H9 (cell line): Measurements from ENCODE around the gene ENDOV. TPM values are rescaled to one million over a fixed set of nuclear protein-coding genes. Genes with fewer than 3 reads are reported as not detected.

Experiments
- DNase-seq: peaks from one replicate; pipeline ENCODE4 v3.0.0-alpha.2; 2017
- H2AFZ ChIP-seq: one replicate; pipeline ENCODE4 v1.6.1; 2013; ENCODE audit warnings: mild to moderate bottlenecking, low read length, control low read depth, moderate library complexity
- H2AK5ac ChIP-seq: 2 replicates; pipeline ENCODE4 v1.6.1; 2013; ENCODE audit warnings: low read length, control low read depth, mixed read lengths; ENCODE audit not compliant: insufficient read length
- H2BK120ac ChIP-seq: one replicate; pipeline ENCODE4 v1.6.1; 2013; ENCODE audit warnings: low read depth, mild to moderate bottlenecking, low read length, control low read depth, inconsistent platforms; ENCODE audit not compliant: poor library complexity, severe bottlenecking
- H2BK12ac ChIP-seq: 2 replicates; pipeline ENCODE4 v1.6.1; 2013; ENCODE audit warnings: low read length, control low read depth, mixed read lengths, low read depth; ENCODE audit not compliant: insufficient read length
- H2BK15ac ChIP-seq: 2 replicates; pipeline ENCODE4 v1.6.1; 2013; ENCODE audit warnings: low read depth, low read length, control low read depth
- H2BK20ac ChIP-seq: one replicate; pipeline ENCODE4 v1.6.1; 2013; ENCODE audit warnings: low read depth, mild to moderate bottlenecking, low read length, control low read depth, inconsistent platforms; ENCODE audit not compliant: poor library complexity, severe bottlenecking
- H2BK5ac ChIP-seq: 2 replicates; pipeline ENCODE4 v1.6.1; 2013; ENCODE audit warnings: low read length, control low read depth, mixed read lengths; ENCODE audit not compliant: insufficient read length
- H3K14ac ChIP-seq: 2 replicates; pipeline ENCODE4 v1.6.1; 2013; ENCODE audit warnings: low read length, control low read depth; ENCODE audit not compliant: insufficient read depth
- H3K18ac ChIP-seq: 2 replicates; pipeline ENCODE4 v1.6.1; 2013; ENCODE audit warnings: low read depth, mild to moderate bottlenecking, mixed read lengths, low read length, control low read depth; ENCODE audit not compliant: insufficient read length
- H3K23ac ChIP-seq: 2 replicates; pipeline ENCODE4 v1.6.1; 2013; ENCODE audit warnings: low read length, control low read depth, mixed read lengths, low read depth; ENCODE audit not compliant: insufficient read length
- H3K23me2 ChIP-seq: 2 replicates; pipeline ENCODE4 v1.6.1; 2013; ENCODE audit warnings: low read depth, mild to moderate bottlenecking, mixed read lengths, low read length, control low read depth; ENCODE audit not compliant: insufficient read length, poor library complexity, severe bottlenecking
- H3K27ac ChIP-seq: 2 replicates; pipeline ENCODE4 v1.5.1; 2013; ENCODE audit warnings: low read length, control low read depth, mixed read lengths, low read depth; ENCODE audit not compliant: insufficient read length
- H3K27me3 ChIP-seq: 2 replicates; pipeline ENCODE4 v1.6.1; 2013; ENCODE audit warnings: low read length, control low read depth, inconsistent platforms; ENCODE audit not compliant: insufficient read depth
- H3K4ac ChIP-seq: 2 replicates; pipeline ENCODE4 v1.6.1; 2013; ENCODE audit warnings: low read depth, mild to moderate bottlenecking, control low read depth, inconsistent platforms, low read length, moderate library complexity
- H3K4me1 ChIP-seq: 2 replicates; pipeline ENCODE4 v1.6.1; 2013; ENCODE audit warnings: low read length, control low read depth, inconsistent platforms; ENCODE audit not compliant: insufficient read depth
- H3K4me2 ChIP-seq: 2 replicates; pipeline ENCODE4 v1.6.1; 2013; ENCODE audit warnings: low read length, control low read depth, mixed read lengths; ENCODE audit not compliant: insufficient read length, insufficient read depth
- H3K56ac ChIP-seq: 2 replicates; pipeline ENCODE4 v1.6.1; 2013; ENCODE audit warnings: low read depth, mild to moderate bottlenecking, mixed read lengths, low read length, control low read depth; ENCODE audit not compliant: insufficient read length
- H3K79me1 ChIP-seq: 2 replicates; pipeline ENCODE4 v1.6.1; 2013; ENCODE audit warnings: low read depth, mild to moderate bottlenecking, moderate library complexity, low read length, control low read depth, inconsistent platforms; ENCODE audit not compliant: insufficient read depth, poor library complexity, severe bottlenecking
- H3K79me2 ChIP-seq: 2 replicates; pipeline ENCODE4 v1.6.1; 2013; ENCODE audit warnings: low read length, control low read depth, inconsistent platforms; ENCODE audit not compliant: insufficient read depth
- H3K9ac ChIP-seq: 2 replicates; pipeline ENCODE4 v1.6.1; 2013; ENCODE audit warnings: low read length, control low read depth, mixed read lengths; ENCODE audit not compliant: insufficient read length; ENCODE audit errors: extremely low read depth
- H3K9me3 ChIP-seq: one replicate; pipeline ENCODE4 v1.6.1; 2013; ENCODE audit warnings: low read depth, low read length, inconsistent platforms; ENCODE audit not compliant: control insufficient read depth
- H3T11ph ChIP-seq: one replicate; pipeline ENCODE4 v1.6.1; 2013; ENCODE audit warnings: mild to moderate bottlenecking, low read length, control low read depth, inconsistent platforms
- H4K20me1 ChIP-seq: one replicate; pipeline ENCODE4 v1.6.1; 2013; ENCODE audit not compliant: control insufficient read depth, insufficient read length, insufficient read depth
- H4K5ac ChIP-seq: 2 replicates; pipeline ENCODE4 v1.6.1; 2013; ENCODE audit warnings: low read depth, mild to moderate bottlenecking, mixed read lengths, low read length, control low read depth; ENCODE audit not compliant: insufficient read length
- H4K8ac ChIP-seq: replicated peaks from 2 replicates; pipeline ENCODE4 v1.6.1; 2013; ENCODE audit warnings: low read length, control low read depth, mixed read lengths, low read depth; ENCODE audit not compliant: insufficient read length
- H4K91ac ChIP-seq: 2 replicates; pipeline ENCODE4 v1.6.1; 2013; ENCODE audit warnings: low read depth, mild to moderate bottlenecking, moderate library complexity, mixed read lengths, low read length, control low read depth; ENCODE audit not compliant: insufficient read length
- H3K27ac Mint-ChIP-seq, 3 experiments: 2 replicates in 2 of 3; 3 replicates in 1 of 3; pipeline ENCODE4 v1.8.0; 2020 to 2021; ENCODE audit warnings: mixed read lengths in 3 of 3, mild to moderate bottlenecking in 1 of 3, moderate library complexity in 1 of 3
- H3K27me3 Mint-ChIP-seq: 2 replicates; pipeline ENCODE4 v1.8.0; 2021; ENCODE audit warnings: low read depth, mild to moderate bottlenecking, moderate library complexity, mixed read lengths
- H3K36me3 Mint-ChIP-seq, 3 experiments: 2 replicates in 2 of 3; 3 replicates in 1 of 3; pipeline ENCODE4 v1.8.0; 2020 to 2021; ENCODE audit warnings: low read depth in 3 of 3, mixed read lengths in 3 of 3; ENCODE audit not compliant: insufficient read depth in 1 of 3
- H3K4me1 Mint-ChIP-seq, 2 experiments: 2 replicates each; pipeline ENCODE4 v1.8.0; 2020; ENCODE audit warnings: mixed read lengths in 2 of 2
- H3K4me3 Mint-ChIP-seq, 2 experiments: 2 replicates in 1 of 2; 3 replicates in 1 of 2; pipeline ENCODE4 v1.8.0; 2020 to 2021; ENCODE audit warnings: mild to moderate bottlenecking in 2 of 2, mixed read lengths in 2 of 2, moderate library complexity in 1 of 2
- H3K9me3 Mint-ChIP-seq, 2 experiments: 2 replicates in 1 of 2; 3 replicates in 1 of 2; pipeline ENCODE4 v1.8.0; 2020; ENCODE audit warnings: mild to moderate bottlenecking in 2 of 2, mixed read lengths in 2 of 2, moderate library complexity in 1 of 2
- CTCF ChIP-seq: fragments of 200-600 bp; sonication (generic); conservative IDR thresholded peaks from 3 replicates; pipeline ENCODE4 v1.8.0; 2021; ENCODE audit warnings: antibody characterized with exemption, mild to moderate bottlenecking
- WGBS: extraction: QIAGEN DNeasy Blood & Tissue Kit; methylation state at CpG from one replicate; pipeline ENCODE4 v1.1.7; 2013; ENCODE audit warnings: missing lambda C conversion rate, low lambda C conversion rate, mixed read lengths; ENCODE audit not compliant: insufficient read length; ENCODE audit errors: extremely low coverage; 5-methylcytosine and 5-hydroxymethylcytosine counted together
- total RNA-seq: library from RNA; stranded (reverse); gene quantifications from 2 replicates; pipeline ENCODE4 v1.2.1, GENCODE V29; 2021

Gene ENDOV
- total RNA-seq, 1 experiment from 2014 or later, result 17.1 TPM

GRCh38 chr17:80457236-80457856 is 42.4 kb downstream of the ENDOV start:
- Mint-ChIP-seq H3K36me3 (peaks cover 0 to 2% (median 0%) of the 10 kb centered on the region in 3 experiments; a peak in 1 of 7 replicates), H3K4me1 (peaks cover 13 to 33% of the 10 kb centered on the region in 2 experiments), H3K27me3 (peaks cover 81% of the 10 kb centered on the region), H3K27ac (no peak overlapping the region), H3K4me3 (peak overlapping the region in 1 of 2 experiments; percentile 7; a peak in 1 of 5 replicates), H3K9me3 (no peaks in the 10 kb centered on the region; a peak in 1 of 5 replicates)
- Histone ChIP-seq H3K4ac (no peak overlapping the region), H3K27ac (no peak overlapping the region), H3K27me3 (no peaks in the 10 kb centered on the region), H2BK5ac (no peak overlapping the region), H3K18ac (no peak overlapping the region), H3K4me1 (peaks cover 2% of the 10 kb centered on the region; the same call in 1 of the 2 replicates), H3K23ac (no peak overlapping the region), H3K4me2 (no peak overlapping the region), H4K5ac (no peak overlapping the region), H3T11ph (no peak overlapping the region), H3K23me2 (peaks cover 10% of the 10 kb centered on the region), H3K79me1 (no peaks in the 10 kb centered on the region), H3K9me3 (no peaks in the 10 kb centered on the region), H2BK12ac (no peak overlapping the region), H3K79me2 (no peaks in the 10 kb centered on the region), H2BK120ac (no peak overlapping the region), H3K9ac (no peak overlapping the region), H2AFZ (no peak overlapping the region), H2BK15ac (no peak overlapping the region), H2AK5ac (no peak overlapping the region), H3K14ac (no peak overlapping the region), H4K20me1 (no peaks in the 10 kb centered on the region), H2BK20ac (no peak overlapping the region), H4K8ac (no peak overlapping the region), H4K91ac (no peak overlapping the region), H3K56ac (no peak overlapping the region)
- TF ChIP-seq CTCF, result no peak
- no CpG with 5 or more reads among the region's 15 CpGs for WGBS
- no peak for DNase-seq
